HepG2 (cell line): ENCODE data around the gene MAGED1. TPM values are rescaled to one million over a fixed set of nuclear protein-coding genes. Genes with fewer than 3 reads are reported as not detected.

ENCODE experiments used
- ATAC-seq: fragments of 200-7000 bp; cut with Tn5 transposase; 3 replicates; pipeline ENCODE4 v1.9.1; 2020; ENCODE audit warnings: mild to moderate bottlenecking, moderate library complexity
- BruUV-seq: library from RNA; stranded (reverse); fragments of 400-500 nt; replicated peaks from 2 replicates; lab custom pipeline; 2021; lab: Mats Ljungman, UMichigan
- CTCF ChIA-PET: fragments of 300-600 bp; formaldehyde crosslinking; extraction: SDS; loops from one replicate; lab custom pipeline; 2021; ENCODE audit warnings: low total read pairs, inconsistent platforms, low intra/inter-chr PET ratio; lab: Yijun Ruan, JAX
- POLR2A ChIA-PET: fragments of 350-600 bp; sonication (Branson Sonifier 250); formaldehyde crosslinking; loops from one replicate; lab custom pipeline; 2020; ENCODE audit warnings: antibody characterized with exemption, inconsistent platforms; lab: Yijun Ruan, JAX
- DNase-seq: peaks from one replicate; pipeline ENCODE4 v3.0.0-alpha.2; 2015; ENCODE audit warnings: low spot score
- FAIRE-seq: peaks from 3 replicates; lab custom pipeline; 2011; peaks lifted over from hg19 to GRCh38; lab: Jason Lieb, UNC
- H2AFZ ChIP-seq: one replicate; pipeline ENCODE4 v1.6.1; 2011; ENCODE audit warnings: low read length, inconsistent platforms
- H3K27ac ChIP-seq: fragments of 300-600 bp; 3 replicates; pipeline ENCODE4 v1.8.0; 2011; ENCODE audit warnings: mixed run types, mild to moderate bottlenecking, mixed read lengths, low read length, inconsistent platforms; ENCODE audit not compliant: insufficient read depth; ENCODE audit errors: extremely low read length
- H3K27me3 ChIP-seq, 2 experiments: fragments of 200-600 bp in 1 of 2; 2 replicates in 1 of 2; 3 replicates in 1 of 2; pipeline versions ENCODE4 v1.6.0 to v1.8.0; 2011; ENCODE audit warnings: low read length in 2 of 2, mild to moderate bottlenecking in 2 of 2, moderate library complexity in 2 of 2, inconsistent platforms in 1 of 2; ENCODE audit not compliant: insufficient read depth in 2 of 2, control insufficient read depth in 1 of 2
- H3K36me3 ChIP-seq, 2 experiments: fragments of 200-600 bp in 1 of 2; replicated peaks in 1 of 2; 2 replicates in 1 of 2; 3 replicates in 1 of 2; pipeline versions ENCODE4 v1.5.1 to v1.8.0; 2011; ENCODE audit warnings: low read length in 2 of 2, inconsistent platforms in 1 of 2; ENCODE audit not compliant: insufficient read depth in 2 of 2, control insufficient read depth in 1 of 2
- H3K4me1 ChIP-seq: 2 replicates; pipeline ENCODE4 v1.5.1; 2012; ENCODE audit warnings: low read length, inconsistent platforms; ENCODE audit not compliant: insufficient read depth
- H3K4me2 ChIP-seq: 2 replicates; pipeline ENCODE4 v1.6.0; 2011; ENCODE audit warnings: low read depth, low read length, inconsistent platforms
- H3K4me3 ChIP-seq, 3 experiments: fragments of 200-600 bp in 1 of 3; sonication (generic), shearing (Covaris generic) in 1 of 3; replicated peaks in 1 of 3; 2 replicates each; pipeline ENCODE4 v1.5.1; 2011 to 2016; ENCODE audit warnings: low read length in 3 of 3, inconsistent platforms in 2 of 3, low read depth in 2 of 3, mild to moderate bottlenecking in 2 of 3, control low read depth in 1 of 3, mixed read lengths in 1 of 3; ENCODE audit not compliant: insufficient read depth in 1 of 3
- H3K79me2 ChIP-seq: one replicate; pipeline ENCODE4 v1.6.1; 2011; ENCODE audit warnings: low read length, inconsistent platforms; ENCODE audit not compliant: insufficient read depth
- H3K9ac ChIP-seq: 2 replicates; pipeline ENCODE4 v1.6.0; 2011; ENCODE audit warnings: mild to moderate bottlenecking, low read depth, low read length, inconsistent platforms; ENCODE audit not compliant: insufficient read depth
- H3K9me3 ChIP-seq: 2 replicates; pipeline ENCODE4 v1.5.1; 2012; ENCODE audit warnings: mild to moderate bottlenecking, low read length
- H4K20me1 ChIP-seq: 2 replicates; pipeline ENCODE4 v1.6.0; 2011; ENCODE audit warnings: inconsistent platforms, mild to moderate bottlenecking, low read length, moderate library complexity; ENCODE audit not compliant: insufficient read depth
- FOXM1 ChIP-seq: sonication (generic); formaldehyde crosslinking; IDR thresholded peaks from 2 replicates; pipeline ENCODE4 v1.5.0; 2020; ENCODE audit warnings: missing genetic modification reagents
- HCFC1 ChIP-seq: fragments of 150-350 bp; IDR thresholded peaks from 2 replicates; pipeline ENCODE4 v1.6.1; 2014; ENCODE audit warnings: low read depth, low read length
- NFE2L1 ChIP-seq: sonication (generic); formaldehyde crosslinking; IDR thresholded peaks from 2 replicates; pipeline ENCODE4 v1.4.0; 2020; ENCODE audit warnings: missing genetic modification reagents, mild to moderate bottlenecking, borderline replicate concordance
- ONECUT2 ChIP-seq: sonication (generic); formaldehyde crosslinking; IDR thresholded peaks from 2 replicates; pipeline ENCODE4 v1.4.0; 2020; ENCODE audit warnings: missing genetic modification reagents
- ZFP1 ChIP-seq: IDR thresholded peaks from 2 replicates; pipeline ENCODE4 v1.6.1; 2016
- ZNF83 ChIP-seq: sonication (generic); formaldehyde crosslinking; IDR thresholded peaks from 2 replicates; pipeline ENCODE4 v1.4.0; 2020; ENCODE audit warnings: missing genetic modification reagents, mild to moderate bottlenecking, borderline replicate concordance
- WGBS: methylation state at CpG from one replicate; pipeline ENCODE4 v1.1.6; 2017; ENCODE audit warnings: low lambda C conversion rate; 5-methylcytosine and 5-hydroxymethylcytosine counted together
- in situ Hi-C: cut with HindIII; loops from 2 replicates; pipeline ENCODE4 v1.10.0; 2017; ENCODE audit warnings: low pct_unique_long_range_greater_than_20kb; ENCODE audit not compliant: extremely low pct_ligation_motif_present
- intact Hi-C: fragments of 100-400 bp; cut with micrococcal nuclease; formaldehyde crosslinking; loops from one replicate; pipeline ENCODE4 v1.10.0; 2022; ENCODE audit not compliant: unreplicated experiment
- polyA plus RNA-seq, 8 experiments: library from polyadenylated mRNA; depleted of rRNA in 3 of 8; stranded (reverse) in 7 of 8; unstranded in 1 of 8; fragments of >200 nt; fragmentation: Illumina TruSeq in 4 of 8; extraction: Trizol in 4 of 8; gene quantifications; 2 replicates each; pipeline versions ENCODE4 v1.2.1 to v1.2.3, GENCODE V29; 2011 to 2016; ENCODE audit warnings: low read depth in 4 of 8, missing spikeins in 1 of 8, mixed read lengths in 1 of 8; ENCODE audit not compliant: insufficient read depth in 1 of 8
- total RNA-seq, 5 experiments: library from RNA; depleted of rRNA; stranded (reverse); fragments of >200 nt; fragmentation: Illumina TruSeq; extraction: Trizol; gene quantifications; 2 replicates each; pipeline ENCODE4 v1.2.3, GENCODE V29; 2016; ENCODE audit warnings: low read depth in 1 of 5
- TF ChIP-seq, protein P1 (sequence below): sonication (generic); formaldehyde crosslinking; IDR thresholded peaks from 2 replicates; pipeline ENCODE4 v1.4.0; 2020; ENCODE audit warnings: low read depth, mild to moderate bottlenecking, missing genetic modification reagents
- TF ChIP-seq, protein P2 (sequence below): sonication (generic); formaldehyde crosslinking; IDR thresholded peaks from 2 replicates; pipeline ENCODE4 v1.4.0; 2020; ENCODE audit warnings: low read depth, missing genetic modification reagents
- TF ChIP-seq, protein P3 (sequence below): sonication (generic); formaldehyde crosslinking; IDR thresholded peaks from 2 replicates; pipeline ENCODE4 v1.8.1; 2022; ENCODE audit warnings: mild to moderate bottlenecking, missing genetic modification reagents
- TF ChIP-seq, protein P4 (sequence below): sonication (generic); formaldehyde crosslinking; IDR thresholded peaks from 2 replicates; pipeline ENCODE4 v1.9.0; 2021; ENCODE audit warnings: mild to moderate bottlenecking, missing genetic modification reagents

Gene MAGED1
- total and polyA plus RNA-seq, 2 of the 13 experiments (the other 11 are each of a cell fraction or from before 2014, with no cell fraction given), result 105 to 137 TPM

- TF ChIP-seq, protein P1, sequence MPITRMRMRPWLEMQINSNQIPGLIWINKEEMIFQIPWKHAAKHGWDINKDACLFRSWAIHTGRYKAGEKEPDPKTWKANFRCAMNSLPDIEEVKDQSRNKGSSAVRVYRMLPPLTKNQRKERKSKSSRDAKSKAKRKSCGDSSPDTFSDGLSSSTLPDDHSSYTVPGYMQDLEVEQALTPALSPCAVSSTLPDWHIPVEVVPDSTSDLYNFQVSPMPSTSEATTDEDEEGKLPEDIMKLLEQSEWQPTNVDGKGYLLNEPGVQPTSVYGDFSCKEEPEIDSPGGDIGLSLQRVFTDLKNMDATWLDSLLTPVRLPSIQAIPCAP (CRISPR knock-in tag), result no peak
- TF ChIP-seq HCFC1, result no peak
Measured at GRCh38 chrX:51870354-51870753, 23.1 kb upstream of the MAGED1 start (continued).

- FAIRE-seq, result no peak
- H2AFZ ChIP-seq, result no peak overlapping the region
- H3K27ac ChIP-seq, result no peak overlapping the region
- H3K9ac ChIP-seq, result no peak overlapping the region
- no peaks in the 10 kb centered on the region for H3K36me3 ChIP-seq
- H4K20me1 ChIP-seq, result no peaks in the 10 kb centered on the region
- no peaks in the 10 kb centered on the region for H3K79me2 ChIP-seq
- H3K9me3 ChIP-seq, result no peaks in the 10 kb centered on the region
- H3K4me3 ChIP-seq, result no peak overlapping the region
- ChIA-PET CTCF (no interaction called here), POLR2A (no interaction called here)
- DNase-seq, result no peak
- no peaks in the 10 kb centered on the region for H3K4me1 ChIP-seq
- H3K4me2 ChIP-seq, result no peak overlapping the region
- 93% methylated on average over 1 of the region's 1 CpG for WGBS
- intact Hi-C loops, result no loop called here
- ATAC-seq, result no peak
- no TSS peak for BruUV-seq
- in situ Hi-C loops, result loop anchor here (25.0 kb wide), 1 partner anchor 237 kb away; no protein-coding TSS in a partner anchor
- no peaks in the 10 kb centered on the region for H3K27me3 ChIP-seq
- TF ChIP-seq, protein P2, sequence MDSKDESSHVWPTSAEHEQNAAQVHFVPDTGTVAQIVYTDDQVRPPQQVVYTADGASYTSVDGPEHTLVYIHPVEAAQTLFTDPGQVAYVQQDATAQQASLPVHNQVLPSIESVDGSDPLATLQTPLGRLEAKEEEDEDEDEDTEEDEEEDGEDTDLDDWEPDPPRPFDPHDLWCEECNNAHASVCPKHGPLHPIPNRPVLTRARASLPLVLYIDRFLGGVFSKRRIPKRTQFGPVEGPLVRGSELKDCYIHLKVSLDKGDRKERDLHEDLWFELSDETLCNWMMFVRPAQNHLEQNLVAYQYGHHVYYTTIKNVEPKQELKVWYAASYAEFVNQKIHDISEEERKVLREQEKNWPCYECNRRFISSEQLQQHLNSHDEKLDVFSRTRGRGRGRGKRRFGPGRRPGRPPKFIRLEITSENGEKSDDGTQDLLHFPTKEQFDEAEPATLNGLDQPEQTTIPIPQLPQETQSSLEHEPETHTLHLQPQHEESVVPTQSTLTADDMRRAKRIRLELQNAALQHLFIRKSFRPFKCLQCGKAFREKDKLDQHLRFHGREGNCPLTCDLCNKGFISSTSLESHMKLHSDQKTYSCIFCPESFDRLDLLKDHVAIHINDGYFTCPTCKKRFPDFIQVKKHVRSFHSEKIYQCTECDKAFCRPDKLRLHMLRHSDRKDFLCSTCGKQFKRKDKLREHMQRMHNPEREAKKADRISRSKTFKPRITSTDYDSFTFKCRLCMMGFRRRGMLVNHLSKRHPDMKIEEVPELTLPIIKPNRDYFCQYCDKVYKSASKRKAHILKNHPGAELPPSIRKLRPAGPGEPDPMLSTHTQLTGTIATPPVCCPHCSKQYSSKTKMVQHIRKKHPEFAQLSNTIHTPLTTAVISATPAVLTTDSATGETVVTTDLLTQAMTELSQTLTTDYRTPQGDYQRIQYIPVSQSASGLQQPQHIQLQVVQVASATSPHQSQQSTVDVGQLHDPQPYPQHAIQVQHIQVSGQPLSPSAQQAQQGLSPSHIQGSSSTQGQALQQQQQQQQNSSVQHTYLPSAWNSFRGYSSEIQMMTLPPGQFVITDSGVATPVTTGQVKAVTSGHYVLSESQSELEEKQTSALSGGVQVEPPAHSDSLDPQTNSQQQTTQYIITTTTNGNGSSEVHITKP, result no peak
- TF ChIP-seq ZNF83 (CRISPR knock-in tag), result no peak
- TF ChIP-seq, protein P3, sequence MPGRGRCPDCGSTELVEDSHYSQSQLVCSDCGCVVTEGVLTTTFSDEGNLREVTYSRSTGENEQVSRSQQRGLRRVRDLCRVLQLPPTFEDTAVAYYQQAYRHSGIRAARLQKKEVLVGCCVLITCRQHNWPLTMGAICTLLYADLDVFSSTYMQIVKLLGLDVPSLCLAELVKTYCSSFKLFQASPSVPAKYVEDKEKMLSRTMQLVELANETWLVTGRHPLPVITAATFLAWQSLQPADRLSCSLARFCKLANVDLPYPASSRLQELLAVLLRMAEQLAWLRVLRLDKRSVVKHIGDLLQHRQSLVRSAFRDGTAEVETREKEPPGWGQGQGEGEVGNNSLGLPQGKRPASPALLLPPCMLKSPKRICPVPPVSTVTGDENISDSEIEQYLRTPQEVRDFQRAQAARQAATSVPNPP (CRISPR knock-in tag), result no peak
- no peak for TF ChIP-seq ONECUT2 (CRISPR knock-in tag)
- no peak for TF ChIP-seq FOXM1 (CRISPR knock-in tag)
- no peak for TF ChIP-seq ZFP1 (CRISPR knock-in tag)
- TF ChIP-seq NFE2L1, result no peak
- TF ChIP-seq, protein P4, sequence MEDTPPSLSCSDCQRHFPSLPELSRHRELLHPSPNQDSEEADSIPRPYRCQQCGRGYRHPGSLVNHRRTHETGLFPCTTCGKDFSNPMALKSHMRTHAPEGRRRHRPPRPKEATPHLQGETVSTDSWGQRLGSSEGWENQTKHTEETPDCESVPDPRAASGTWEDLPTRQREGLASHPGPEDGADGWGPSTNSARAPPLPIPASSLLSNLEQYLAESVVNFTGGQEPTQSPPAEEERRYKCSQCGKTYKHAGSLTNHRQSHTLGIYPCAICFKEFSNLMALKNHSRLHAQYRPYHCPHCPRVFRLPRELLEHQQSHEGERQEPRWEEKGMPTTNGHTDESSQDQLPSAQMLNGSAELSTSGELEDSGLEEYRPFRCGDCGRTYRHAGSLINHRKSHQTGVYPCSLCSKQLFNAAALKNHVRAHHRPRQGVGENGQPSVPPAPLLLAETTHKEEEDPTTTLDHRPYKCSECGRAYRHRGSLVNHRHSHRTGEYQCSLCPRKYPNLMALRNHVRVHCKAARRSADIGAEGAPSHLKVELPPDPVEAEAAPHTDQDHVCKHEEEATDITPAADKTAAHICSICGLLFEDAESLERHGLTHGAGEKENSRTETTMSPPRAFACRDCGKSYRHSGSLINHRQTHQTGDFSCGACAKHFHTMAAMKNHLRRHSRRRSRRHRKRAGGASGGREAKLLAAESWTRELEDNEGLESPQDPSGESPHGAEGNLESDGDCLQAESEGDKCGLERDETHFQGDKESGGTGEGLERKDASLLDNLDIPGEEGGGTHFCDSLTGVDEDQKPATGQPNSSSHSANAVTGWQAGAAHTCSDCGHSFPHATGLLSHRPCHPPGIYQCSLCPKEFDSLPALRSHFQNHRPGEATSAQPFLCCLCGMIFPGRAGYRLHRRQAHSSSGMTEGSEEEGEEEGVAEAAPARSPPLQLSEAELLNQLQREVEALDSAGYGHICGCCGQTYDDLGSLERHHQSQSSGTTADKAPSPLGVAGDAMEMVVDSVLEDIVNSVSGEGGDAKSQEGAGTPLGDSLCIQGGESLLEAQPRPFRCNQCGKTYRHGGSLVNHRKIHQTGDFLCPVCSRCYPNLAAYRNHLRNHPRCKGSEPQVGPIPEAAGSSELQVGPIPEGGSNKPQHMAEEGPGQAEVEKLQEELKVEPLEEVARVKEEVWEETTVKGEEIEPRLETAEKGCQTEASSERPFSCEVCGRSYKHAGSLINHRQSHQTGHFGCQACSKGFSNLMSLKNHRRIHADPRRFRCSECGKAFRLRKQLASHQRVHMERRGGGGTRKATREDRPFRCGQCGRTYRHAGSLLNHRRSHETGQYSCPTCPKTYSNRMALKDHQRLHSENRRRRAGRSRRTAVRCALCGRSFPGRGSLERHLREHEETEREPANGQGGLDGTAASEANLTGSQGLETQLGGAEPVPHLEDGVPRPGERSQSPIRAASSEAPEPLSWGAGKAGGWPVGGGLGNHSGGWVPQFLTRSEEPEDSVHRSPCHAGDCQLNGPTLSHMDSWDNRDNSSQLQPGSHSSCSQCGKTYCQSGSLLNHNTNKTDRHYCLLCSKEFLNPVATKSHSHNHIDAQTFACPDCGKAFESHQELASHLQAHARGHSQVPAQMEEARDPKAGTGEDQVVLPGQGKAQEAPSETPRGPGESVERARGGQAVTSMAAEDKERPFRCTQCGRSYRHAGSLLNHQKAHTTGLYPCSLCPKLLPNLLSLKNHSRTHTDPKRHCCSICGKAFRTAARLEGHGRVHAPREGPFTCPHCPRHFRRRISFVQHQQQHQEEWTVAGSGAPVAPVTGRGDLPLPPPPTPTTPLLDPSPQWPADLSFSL (CRISPR knock-in tag), result no peak
Measured at GRCh38 chrX:51874123-51874522, 19.3 kb upstream of the MAGED1 start.
